SW 1271 (cell line): Measurements from ENCODE around the gene KRT79.
"Not testable (repeated sequence)": the region's sequence is repeated elsewhere in the genome, so short reads cannot be mapped to it uniquely, and the experiment has no call there.

ENCODE experiments used
- DNase-seq, 2 experiments: peaks; one replicate each; lab custom pipeline; 2025; lab: John Stamatoyannopoulos, UW

The KRT79 gene

GRCh38 chr12:52833922-52834726 is at the start of gene KRT79:
Gene KRT79 (minus strand): TSS chr12:52834311. CDS start chr12:52834260, 51 bp downstream.
- DNase-seq = no peak

GRCh38 chr12:52880499-52880898 is 46.4 kb upstream of the KRT79 start:
- DNase-seq = not testable (repeated sequence)

GRCh38 chr12:52879394-52880351 is 45.6 kb upstream of the KRT79 start:
- peak; percentile 68 to 84 for DNase-seq

GRCh38 chr12:52878507-52879393 is 44.6 kb upstream of the KRT79 start:
- DNase-seq = no peak

GRCh38 chr12:52877242-52877641 is 43.1 kb upstream of the KRT79 start:
- no peak for DNase-seq

- DNase-seq = no peak
These were observed 42.3 kb upstream of the KRT79 start for GRCh38 chr12:52876372-52876771.

GRCh38 chr12:52874573-52875435 is 40.7 kb upstream of the KRT79 start:
- DNase-seq = no peak

GRCh38 chr12:52873832-52874572 is 39.9 kb upstream of the KRT79 start:
- DNase-seq = peak; percentile 19 to 40

GRCh38 chr12:52873513-52873831 is 39.4 kb upstream of the KRT79 start:
- no peak for DNase-seq

GRCh38 chr12:52872644-52873389 is 38.7 kb upstream of the KRT79 start:
- DNase-seq = no peak

- DNase-seq = peak; percentile 17 to 37
These were observed 37.4 kb upstream of the KRT79 start for GRCh38 chr12:52871291-52872039.

GRCh38 chr12:52870361-52871290 is 36.5 kb upstream of the KRT79 start:
- peak in 1 of 2 experiments; percentile 44 for DNase-seq

- DNase-seq = no peak
These were observed 33.5 kb upstream of the KRT79 start for GRCh38 chr12:52867642-52868041.

GRCh38 chr12:52867152-52867551 is 33.0 kb upstream of the KRT79 start:
- no peak for DNase-seq

GRCh38 chr12:52865090-52865944 is 31.2 kb upstream of the KRT79 start:
- DNase-seq = peak; percentile 40 to 79

- DNase-seq = no peak
These were observed 27.9 kb upstream of the KRT79 start for GRCh38 chr12:52862023-52862422.

GRCh38 chr12:52861511-52861910 is 27.4 kb upstream of the KRT79 start:
- DNase-seq = no peak
